GM23248 (cell line): ENCODE measurements around the gene MRPL17.

ENCODE experiments used
- EZH2 ChIP-seq: fragments of 200-600 bp; sonication (generic); IDR thresholded peaks from 2 replicates; pipeline ENCODE4 v1.6.1; 2018; ENCODE audit warnings: antibody characterized with exemption, mild to moderate bottlenecking; ENCODE audit not compliant: insufficient read depth, poor library complexity, severe bottlenecking
- EZH2phosphoT487 ChIP-seq: fragments of 200-600 bp; sonication (generic); IDR thresholded peaks from 2 replicates; pipeline ENCODE4 v1.6.1; 2018; ENCODE audit warnings: antibody characterized with exemption, moderate library complexity, mild to moderate bottlenecking, low read depth; ENCODE audit not compliant: insufficient read depth

- TF ChIP-seq EZH2 = no peak
- TF ChIP-seq EZH2phosphoT487 = no peak
These were observed 6.1 kb downstream of the MRPL17 start for GRCh38 chr11:6677018-6677417.
